Epithelial cell of esophagus (primary cell): ENCODE measurements around the gene RALBP1.
"Not testable (repeated sequence)": the region's sequence is repeated elsewhere in the genome, so short reads cannot be mapped to it uniquely, and the experiment has no call there.

Experiments used
- DNase-seq: peaks from one replicate; pipeline ENCODE4 v3.0.0; 2010; ENCODE audit warnings: low read depth
- H3K4me3 ChIP-seq: 2 replicates; pipeline ENCODE4 v1.5.1; 2011; ENCODE audit warnings: mild to moderate bottlenecking, low read length, control low read depth
- CTCF ChIP-seq: IDR thresholded peaks from 2 replicates; pipeline ENCODE4 v1.5.1; 2011; ENCODE audit warnings: low read depth, mild to moderate bottlenecking, low read length, control low read depth, inconsistent platforms; ENCODE audit not compliant: insufficient read depth; ENCODE audit errors: missing control alignments

RALBP1 gene

GRCh38 chr18:9444549-9444948, 30.8 kb upstream of the RALBP1 start:
- H3K4me3 ChIP-seq = no peak overlapping the region
- no peak for TF ChIP-seq CTCF
- no peak for DNase-seq

- no peak overlapping the region for H3K4me3 ChIP-seq
- TF ChIP-seq CTCF = no peak
- no peak for DNase-seq
Observed at GRCh38 chr18:9446839-9447238, 28.5 kb upstream of the RALBP1 start.

- no peak for DNase-seq
- H3K4me3 ChIP-seq = no peak overlapping the region
- TF ChIP-seq CTCF = no peak
Observed at GRCh38 chr18:9447334-9447733, 28.0 kb upstream of the RALBP1 start.

- no peak overlapping the region for H3K4me3 ChIP-seq
- DNase-seq = no peak
- no peak for TF ChIP-seq CTCF
Observed at GRCh38 chr18:9449600-9450414, 25.5 kb upstream of the RALBP1 start.

- H3K4me3 ChIP-seq, DNase-seq: not testable (repeated sequence)
Observed at GRCh38 chr18:9450920-9451319, 24.4 kb upstream of the RALBP1 start.

GRCh38 chr18:9453283-9453682, 22.0 kb upstream of the RALBP1 start:
- peak; percentile 31 for DNase-seq
- TF ChIP-seq CTCF = no peak
- H3K4me3 ChIP-seq = no peak overlapping the region

- no peak overlapping the region for H3K4me3 ChIP-seq
- peak; percentile 80 for DNase-seq
- no peak for TF ChIP-seq CTCF
Observed at GRCh38 chr18:9454061-9454703, 21.1 kb upstream of the RALBP1 start.
